ENCODE results near the gene GLTP.
"Not testable (repeated sequence)": the region's sequence is repeated elsewhere in the genome, so short reads cannot be mapped to it uniquely, and the experiment has no call there.

GLTP gene

GRCh38 chr12:109902891-109903418 lies 22.6 kb upstream of the GLTP start:
- no peak for DNase-seq (ENCODE audit: low read depth in 2 of 2)

GRCh38 chr12:109900752-109901580 lies 20.6 kb upstream of the GLTP start:
- DNase-seq (ENCODE audit: low read depth in 2 of 2) = no peak

DNA sequence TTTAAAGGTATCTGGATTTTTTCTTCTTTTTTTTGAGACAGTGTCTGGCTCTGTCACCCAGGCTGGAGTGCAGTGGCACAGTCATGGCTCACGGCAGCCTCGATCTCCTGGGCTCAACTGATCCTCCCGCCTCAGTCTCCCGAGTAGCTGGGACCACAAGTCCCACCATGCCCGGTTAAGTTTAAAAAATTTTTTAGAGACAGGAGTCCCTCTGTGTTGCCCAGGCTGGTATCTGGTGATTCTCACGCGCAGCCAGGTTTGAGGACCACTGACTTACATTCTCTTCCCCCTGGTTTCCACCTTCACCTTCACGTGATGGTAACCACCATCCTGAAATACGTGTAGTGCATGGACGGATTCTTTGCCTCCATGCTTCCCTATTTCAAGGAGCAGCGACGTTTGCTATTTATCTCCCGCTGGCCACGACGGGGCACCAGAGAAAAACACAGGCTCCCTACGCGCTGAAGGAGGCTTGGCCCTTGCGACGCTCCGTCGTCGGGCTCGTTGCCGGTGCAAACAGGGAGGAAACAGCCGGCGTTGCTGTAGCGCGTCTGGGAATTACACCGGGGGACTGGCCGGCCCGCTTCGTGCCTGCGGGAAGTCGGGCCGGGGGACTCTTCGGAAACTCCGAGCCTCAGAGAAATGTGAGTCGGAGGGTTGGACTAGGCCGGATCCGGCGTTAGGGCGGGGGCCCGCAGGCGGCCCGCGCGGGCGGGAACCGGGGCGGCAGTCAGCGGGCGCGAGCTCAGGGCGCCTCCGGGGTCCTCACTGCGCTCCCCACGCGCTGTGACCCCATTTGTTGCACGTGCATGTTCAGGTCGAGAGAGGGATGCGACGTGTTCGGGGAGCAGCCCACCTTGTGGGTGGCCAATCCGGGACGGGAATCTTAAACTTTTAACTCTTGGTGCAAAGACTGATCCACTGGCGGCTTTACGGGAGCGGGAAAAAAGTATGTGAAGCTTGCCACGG lies 19.7 kb upstream of the GLTP start, which contains the start of gene TCHP:
TCHP (plus strand) TSS at position 492 of the 969 bp plus-strand sequence. CDS start 2,753 bp downstream, outside the sequence.
- peak; percentile 57 to 64 for DNase-seq (ENCODE audit: low read depth in 2 of 2)

DNA sequence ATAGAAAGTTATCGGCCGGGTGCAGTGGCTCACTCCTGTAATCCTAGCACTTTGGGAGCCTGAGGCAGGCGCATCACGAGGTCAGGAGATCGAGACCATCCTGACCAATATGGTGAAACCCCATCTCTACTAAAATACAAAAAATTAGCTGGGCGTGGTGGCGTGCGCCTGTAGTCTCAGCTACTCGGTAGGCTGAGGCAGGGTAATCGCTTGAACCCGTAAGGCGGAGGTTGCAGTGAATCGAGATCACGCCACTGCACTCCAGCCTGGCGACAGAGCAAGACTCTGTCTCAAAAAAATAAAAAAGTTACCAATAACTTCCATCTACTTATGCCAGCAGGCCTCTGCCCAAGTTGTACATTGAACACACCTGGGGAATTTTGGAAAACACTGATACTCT lies 19.0 kb upstream of the GLTP start:
- not testable (repeated sequence) for DNase-seq (ENCODE audit: low read depth in 2 of 2)

DNA sequence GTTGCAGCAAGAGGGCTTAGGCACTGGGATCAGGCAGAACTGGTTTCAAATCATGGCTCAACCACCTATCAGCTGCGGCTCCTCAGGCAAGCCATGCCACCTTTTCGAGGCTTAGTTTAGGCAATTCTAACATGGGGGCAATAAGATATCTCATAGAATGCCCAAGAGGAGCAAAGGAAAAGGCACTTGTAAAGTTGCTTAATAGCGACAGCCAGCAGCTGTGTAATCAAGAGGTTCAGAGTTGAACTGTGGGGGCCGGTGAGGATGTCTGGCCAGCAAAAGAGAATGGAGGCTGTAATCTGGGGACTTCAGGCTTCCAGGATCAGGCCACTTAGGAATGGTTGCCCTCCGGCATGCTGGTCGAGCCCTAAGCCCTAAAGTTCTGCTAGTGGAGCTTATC lies 16.7 kb upstream of the GLTP start:
- DNase-seq (ENCODE audit: low read depth in 2 of 2) = no peak

GRCh38 chr12:109896188-109896587 lies 15.8 kb upstream of the GLTP start:
- no peak for DNase-seq (ENCODE audit: low read depth in 2 of 2)

DNA sequence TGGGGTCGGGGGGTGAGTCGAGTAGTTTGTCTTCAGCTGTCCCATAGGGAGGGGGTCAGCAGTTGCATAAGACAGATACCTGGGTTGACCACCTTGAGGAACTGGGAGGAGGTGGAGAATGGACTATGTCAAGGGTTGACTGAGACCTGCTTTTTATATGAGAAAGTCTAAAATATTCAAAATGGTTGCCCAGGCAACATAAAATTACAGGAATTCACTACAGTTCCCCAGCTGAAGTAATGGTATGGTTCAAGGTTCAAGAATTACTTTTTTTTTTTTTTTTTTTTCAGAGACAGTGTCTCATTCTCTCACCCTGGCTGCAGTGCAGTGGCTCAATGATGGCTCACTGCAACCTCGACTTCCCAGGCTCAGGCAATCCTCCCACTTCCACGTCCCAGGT lies 14.6 kb upstream of the GLTP start:
- no peak for DNase-seq (ENCODE audit: low read depth in 2 of 2)

DNA sequence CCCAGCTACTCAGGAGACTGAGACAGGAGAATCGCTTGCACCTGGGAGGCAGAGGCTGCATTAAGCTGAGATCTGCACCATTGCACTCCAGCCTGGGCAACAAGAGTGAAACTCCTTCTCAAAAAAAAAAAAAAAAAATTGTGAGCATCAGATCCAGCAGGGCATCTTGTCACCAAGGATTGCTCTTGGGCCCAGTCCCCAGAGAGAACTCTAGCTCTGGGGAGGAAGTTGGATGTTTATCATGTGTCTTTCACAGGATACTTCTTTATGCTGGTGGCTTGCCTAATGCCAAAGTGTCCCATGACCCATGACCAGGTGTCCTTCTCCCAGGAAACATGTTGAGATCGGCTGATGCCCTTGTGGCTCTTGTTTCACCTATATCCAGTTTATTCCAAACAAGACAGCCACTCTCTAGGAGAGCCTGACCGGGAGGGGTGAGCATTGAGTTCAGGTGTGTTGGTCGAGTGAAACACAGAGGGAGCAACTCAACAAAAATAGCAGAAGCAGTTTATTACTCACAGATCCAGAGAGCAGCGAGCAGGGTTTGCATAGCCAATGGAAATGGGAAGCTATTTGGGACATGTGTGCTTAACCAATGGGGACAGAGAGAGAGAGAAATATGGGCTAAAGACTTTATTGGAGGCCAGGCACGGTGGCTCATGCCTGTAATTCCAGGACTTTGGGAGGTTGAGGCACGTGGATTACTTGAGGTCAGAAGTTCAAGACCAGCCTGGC lies 13.1 kb upstream of the GLTP start:
- no peak for DNase-seq (ENCODE audit: low read depth in 2 of 2)

- no peak for DNase-seq (ENCODE audit: low read depth in 2 of 2)
Measured at GRCh38 chr12:109892748-109893147, 12.4 kb upstream of the GLTP start.

DNA sequence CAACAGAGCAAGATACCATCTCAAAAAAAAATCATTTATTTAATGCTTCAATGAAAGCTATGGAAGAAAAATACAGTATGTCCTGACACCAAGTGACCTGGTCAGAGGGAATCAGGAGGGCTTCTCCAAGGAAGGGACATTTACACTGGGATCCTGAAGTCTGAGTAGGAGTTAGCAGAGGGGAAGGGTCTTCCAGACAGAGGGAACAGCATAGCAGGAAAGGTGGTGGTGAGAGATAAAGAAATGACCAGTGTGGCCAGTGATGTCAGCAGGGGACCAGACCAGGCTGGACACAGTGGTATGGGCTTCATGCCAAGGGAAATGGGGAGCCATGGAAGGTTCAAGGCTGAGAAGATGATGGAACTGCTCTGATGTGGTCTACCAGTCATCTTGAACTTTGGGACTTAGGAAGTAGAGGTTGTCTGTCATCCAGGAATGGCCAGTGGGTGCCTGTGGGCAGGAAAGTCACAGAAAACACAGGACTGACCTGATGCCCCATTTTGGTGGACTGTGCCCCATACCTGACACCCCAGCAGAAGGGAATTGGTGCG lies 11.9 kb upstream of the GLTP start:
- no peak for DNase-seq (ENCODE audit: low read depth in 2 of 2)

DNA sequence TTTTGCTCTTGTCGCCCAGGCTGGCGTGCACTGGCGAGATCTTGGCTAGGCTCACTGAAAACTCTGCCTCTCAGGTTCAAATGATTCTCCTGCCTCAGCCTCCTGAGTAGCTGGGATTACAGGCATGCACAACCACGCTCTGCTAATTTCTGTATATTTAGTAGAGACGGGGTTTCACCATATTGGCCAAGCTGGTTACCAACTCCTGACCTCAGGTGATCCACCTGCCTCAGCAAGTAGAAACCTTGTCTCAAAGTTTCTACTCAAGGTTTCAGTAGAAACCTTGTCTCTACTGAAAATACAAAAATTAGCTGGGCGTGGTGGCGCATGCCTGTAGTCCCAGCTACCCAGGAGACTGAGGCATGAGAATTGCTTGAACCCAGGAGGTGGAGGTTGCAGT lies 11.4 kb upstream of the GLTP start:
- DNase-seq (ENCODE audit: low read depth in 2 of 2) = not testable (repeated sequence)

- no peak for DNase-seq (ENCODE audit: low read depth in 2 of 2)
Measured at GRCh38 chr12:109890620-109891170, 10.4 kb upstream of the GLTP start.

GRCh38 chr12:109888179-109889020 lies 8.1 kb upstream of the GLTP start:
- no peak for DNase-seq (ENCODE audit: low read depth in 2 of 2)

DNA sequence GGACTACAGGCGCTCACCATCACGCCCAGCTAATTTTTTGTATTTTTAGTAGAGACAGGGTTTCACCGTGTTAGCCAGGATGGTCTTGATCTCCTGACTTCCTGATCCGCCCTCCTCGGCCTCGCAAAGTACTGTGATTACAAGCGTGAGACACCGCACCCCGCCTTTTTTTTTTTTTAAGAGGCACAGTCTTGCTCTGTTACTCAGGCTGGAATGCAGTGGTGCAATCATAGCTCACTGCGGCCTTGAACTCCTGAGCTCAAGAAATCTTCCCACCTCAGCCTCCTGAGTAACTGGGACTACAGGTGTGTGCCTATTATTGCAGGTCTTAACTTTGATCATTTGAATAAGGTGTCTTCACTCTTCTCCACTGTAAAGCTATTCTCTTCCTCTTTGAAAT lies 5.3 kb upstream of the GLTP start:
- DNase-seq (ENCODE audit: low read depth in 2 of 2) = no peak

- no peak for DNase-seq (ENCODE audit: low read depth in 2 of 2)
Measured at GRCh38 chr12:109883461-109883860, 3.1 kb upstream of the GLTP start.

- no peak for DNase-seq (ENCODE audit: low read depth in 2 of 2)
Measured at GRCh38 chr12:109881752-109882151, 1.4 kb upstream of the GLTP start.

DNA sequence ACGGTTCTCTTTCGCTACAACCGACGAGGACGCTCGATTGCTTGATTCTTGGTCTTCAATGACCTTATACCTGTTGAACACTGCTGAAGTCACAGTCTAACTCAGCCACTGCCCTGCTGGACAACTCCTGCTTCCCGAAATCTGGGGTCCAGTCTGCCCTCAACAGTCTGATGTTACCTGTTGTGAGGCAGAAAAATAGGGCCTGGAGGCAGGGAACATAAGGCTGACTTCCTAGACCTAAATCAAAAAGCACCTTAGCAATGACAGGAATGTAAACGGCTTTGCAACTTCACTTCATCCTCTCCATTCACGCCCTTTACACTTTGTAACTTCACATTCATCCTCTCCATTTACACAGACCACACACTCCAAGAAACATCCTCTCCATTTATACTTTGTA lies 597 bp upstream of the GLTP start:
- DNase-seq (ENCODE audit: low read depth in 2 of 2) = peak in 1 of 2 donors; percentile 4

DNA sequence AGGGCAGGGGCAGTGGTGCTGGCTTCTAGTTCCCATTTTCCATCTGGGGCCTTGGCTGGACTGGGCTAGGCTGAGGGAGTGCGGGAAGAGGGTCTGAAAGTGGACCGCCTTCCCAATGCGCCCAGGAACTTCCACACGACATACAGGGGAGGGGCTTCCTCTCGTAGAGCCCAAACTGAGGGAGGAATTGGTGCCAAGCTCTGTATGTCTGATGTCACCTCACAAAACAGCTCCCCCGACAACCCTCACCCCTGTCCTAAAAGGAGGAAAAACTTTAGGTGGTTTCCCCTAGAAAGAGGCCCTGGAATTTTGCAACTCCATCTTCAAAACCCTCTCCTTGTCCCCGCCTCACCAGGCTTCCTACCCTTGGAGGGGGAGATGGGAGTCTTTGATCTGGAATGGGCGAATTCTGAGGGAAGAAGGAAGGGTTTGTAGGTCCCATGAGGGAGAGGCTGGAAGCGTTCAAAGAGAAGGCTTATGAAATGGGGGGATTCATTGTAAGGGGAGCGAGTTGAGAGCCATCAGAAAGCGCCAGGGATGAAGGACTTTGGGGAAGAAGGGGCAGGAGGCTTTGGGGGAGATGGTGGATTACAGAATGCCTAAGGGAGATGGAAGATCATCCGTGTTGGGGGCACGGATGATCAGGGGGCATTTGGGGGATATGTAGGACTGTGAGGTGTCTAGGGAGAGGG lies 844 bp downstream of the GLTP start:
- DNase-seq (ENCODE audit: low read depth in 2 of 2) = no peak

DNA sequence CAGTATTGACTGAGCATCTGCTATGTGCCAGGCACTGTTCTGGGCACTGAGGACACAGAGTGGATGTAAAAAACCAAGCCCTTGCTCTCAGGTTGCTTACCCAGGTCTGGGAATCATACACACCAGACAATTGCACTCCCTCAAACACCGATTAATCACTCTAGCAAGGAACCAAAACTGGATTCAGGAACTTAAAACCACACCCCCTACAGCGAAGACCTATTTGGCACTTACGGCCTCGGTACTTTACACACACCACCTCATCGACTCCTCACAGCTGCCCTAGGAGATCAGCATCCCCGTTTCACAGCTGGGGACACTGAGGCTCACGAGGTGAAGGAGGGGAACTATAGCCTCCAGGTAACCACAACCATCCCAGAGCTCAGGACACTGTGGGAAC lies 1.6 kb downstream of the GLTP start:
- no peak for DNase-seq (ENCODE audit: low read depth in 2 of 2)

- DNase-seq (ENCODE audit: low read depth in 2 of 2) = no peak
Measured at GRCh38 chr12:109878247-109878625, 2.1 kb downstream of the GLTP start.

All from stimulated activated CD4-positive, alpha-beta T cell treated with anti-CD3 and anti-CD28 coated beads, Interleukin-1b, Interleukin-23, amount 100 ng/mL, for 4 hours (primary cell).